Measurements from ENCODE around the gene SHISAL1. TPM values are rescaled to one million over a fixed set of nuclear protein-coding genes. Genes with fewer than 3 reads are reported as not detected.

SHISAL1 gene
- total RNA-seq, 1 experiment from 2014 or later = 2.9 TPM

DNA sequence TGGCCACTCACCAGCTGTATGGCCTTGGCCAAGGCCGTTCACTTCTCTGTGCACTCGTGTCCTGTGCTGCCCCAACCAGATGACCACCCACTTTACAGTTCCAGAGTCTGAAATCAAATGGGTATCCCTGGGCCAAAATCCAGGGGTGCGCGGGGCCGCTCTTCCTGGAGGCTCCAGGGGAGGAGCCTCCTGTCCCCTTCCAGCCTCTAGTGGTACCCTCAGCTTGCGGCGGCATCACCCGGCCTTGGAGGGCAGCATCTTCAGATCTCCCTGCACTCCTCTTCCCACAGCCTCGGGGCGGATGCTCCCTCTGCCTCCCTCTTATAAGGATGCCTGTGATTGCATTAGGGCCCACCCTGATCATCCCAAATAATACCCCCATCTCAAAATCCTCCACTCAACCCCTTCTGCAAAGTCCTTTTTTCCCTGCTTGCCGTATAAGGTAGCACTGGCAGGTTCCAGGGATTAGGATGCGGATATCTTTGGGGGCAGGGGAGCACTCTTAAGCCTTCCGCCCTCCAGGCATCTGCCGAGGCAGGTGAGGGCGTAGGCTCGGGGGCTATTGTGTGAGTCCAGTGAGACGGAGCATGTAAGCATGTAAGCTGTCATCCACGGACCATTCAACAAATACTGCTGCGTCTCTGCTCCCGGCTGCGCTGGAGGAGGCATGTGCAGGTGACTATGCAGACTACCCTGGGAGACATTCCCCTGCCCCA, 24.4 kb upstream of the SHISAL1 start:
- DNase-seq = no peak
- Histone ChIP-seq H3K27me3 (ENCODE audit: control insufficient read depth, insufficient read depth, low read length) (peaks cover 8% of the 10 kb centered on the region), H3K36me3 (replicated peaks; ENCODE audit: control insufficient read depth, insufficient read depth, low read length) (no peaks in the 10 kb centered on the region), H3K4me3 (ENCODE audit: insufficient read depth, low read depth, low read length) (no peak overlapping the region)

DNA sequence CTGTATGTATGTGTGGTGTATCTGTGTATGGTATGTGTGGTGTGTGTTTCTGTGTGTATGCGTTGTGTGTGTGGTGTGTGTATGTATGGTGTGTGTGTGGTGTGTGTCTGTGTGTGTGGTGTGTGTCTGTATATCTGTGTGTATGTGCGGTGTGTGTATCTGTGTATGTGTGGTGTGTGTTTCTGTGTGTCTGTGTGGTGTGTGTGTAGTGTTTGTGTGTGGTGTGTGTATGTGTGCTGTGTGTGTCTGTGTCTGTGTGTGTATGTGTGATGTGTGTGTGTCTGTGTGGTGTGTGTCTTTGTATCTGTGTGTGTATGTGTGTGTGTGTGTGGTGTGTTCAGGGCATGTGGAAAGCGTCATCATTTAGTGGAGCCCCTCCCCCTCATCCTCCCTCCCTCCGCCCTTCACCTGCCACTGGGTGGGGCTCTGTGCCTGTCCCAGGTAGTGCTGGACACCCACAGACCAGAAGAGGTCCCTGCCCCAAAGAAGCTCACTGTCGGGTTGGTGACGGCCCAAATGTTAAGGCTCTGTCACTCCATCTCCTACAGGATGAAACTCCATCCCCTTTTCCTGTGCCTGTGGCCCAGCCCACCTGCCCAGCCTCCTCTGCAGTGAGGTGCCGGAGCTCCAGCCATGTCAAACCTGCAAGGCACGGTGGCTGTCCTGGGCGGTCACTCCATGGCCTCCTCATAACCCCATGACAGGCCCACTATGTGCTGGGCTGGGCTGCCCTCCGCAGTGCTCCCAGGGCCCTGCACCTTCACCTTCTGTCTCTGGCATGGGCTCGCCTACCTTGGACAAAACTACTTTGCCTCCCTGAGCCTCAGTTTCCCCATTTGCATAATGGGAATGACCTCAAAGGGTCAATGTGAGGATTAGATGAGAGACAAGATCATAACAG, 23.4 kb upstream of the SHISAL1 start:
- Histone ChIP-seq H3K27me3 (ENCODE audit: control insufficient read depth, insufficient read depth, low read length) (peaks cover 11% of the 10 kb centered on the region), H3K4me3 (ENCODE audit: insufficient read depth, low read depth, low read length) (no peak overlapping the region), H3K36me3 (replicated peaks; ENCODE audit: control insufficient read depth, insufficient read depth, low read length) (no peaks in the 10 kb centered on the region)
- no peak for DNase-seq

DNA sequence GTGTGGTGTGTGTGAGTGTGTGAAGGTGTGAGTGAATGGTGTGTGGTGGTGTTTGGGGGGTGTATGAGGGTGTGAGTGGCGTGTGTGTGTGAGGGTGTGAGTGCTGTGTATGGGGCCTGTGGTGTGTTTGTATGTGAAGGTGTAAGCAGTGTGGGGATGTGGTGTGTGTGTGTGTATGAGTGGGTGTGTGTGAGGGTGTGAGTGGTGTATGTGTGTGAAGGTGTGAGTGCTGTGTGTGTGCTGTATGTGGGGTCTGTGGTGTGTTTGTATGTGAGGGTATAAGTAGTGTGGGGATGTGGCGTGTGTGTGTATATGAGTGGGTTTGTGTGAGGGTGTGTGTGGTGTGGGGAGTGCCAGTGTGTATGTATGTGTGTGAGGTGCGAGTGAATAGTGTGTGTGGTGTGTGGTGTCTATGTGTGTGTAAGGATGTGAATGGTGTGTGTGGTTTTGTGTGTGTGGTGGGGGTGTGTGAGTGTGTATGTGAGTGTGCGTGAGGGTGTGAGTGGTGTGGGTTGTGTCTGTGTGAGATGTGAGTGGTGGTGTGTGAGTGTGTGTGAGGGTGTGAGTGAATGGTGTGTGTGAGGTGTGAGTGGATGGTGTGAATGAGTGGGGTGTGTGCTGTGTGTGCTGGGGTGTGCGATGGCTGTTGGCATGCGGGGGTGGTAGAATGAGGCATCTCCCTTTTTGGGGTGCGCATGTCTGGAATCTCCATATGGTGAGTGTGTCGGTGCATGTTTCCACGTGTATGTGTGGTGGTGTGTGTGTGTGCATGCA, 22.5 kb upstream of the SHISAL1 start:
- peaks cover 20% of the 10 kb centered on the region for H3K27me3 ChIP-seq (ENCODE audit: control insufficient read depth, insufficient read depth, low read length)
- DNase-seq = no peak
- H3K4me3 ChIP-seq (ENCODE audit: insufficient read depth, low read depth, low read length) = no peak overlapping the region
- H3K36me3 ChIP-seq (replicated peaks; ENCODE audit: control insufficient read depth, insufficient read depth, low read length) = no peaks in the 10 kb centered on the region

DNA sequence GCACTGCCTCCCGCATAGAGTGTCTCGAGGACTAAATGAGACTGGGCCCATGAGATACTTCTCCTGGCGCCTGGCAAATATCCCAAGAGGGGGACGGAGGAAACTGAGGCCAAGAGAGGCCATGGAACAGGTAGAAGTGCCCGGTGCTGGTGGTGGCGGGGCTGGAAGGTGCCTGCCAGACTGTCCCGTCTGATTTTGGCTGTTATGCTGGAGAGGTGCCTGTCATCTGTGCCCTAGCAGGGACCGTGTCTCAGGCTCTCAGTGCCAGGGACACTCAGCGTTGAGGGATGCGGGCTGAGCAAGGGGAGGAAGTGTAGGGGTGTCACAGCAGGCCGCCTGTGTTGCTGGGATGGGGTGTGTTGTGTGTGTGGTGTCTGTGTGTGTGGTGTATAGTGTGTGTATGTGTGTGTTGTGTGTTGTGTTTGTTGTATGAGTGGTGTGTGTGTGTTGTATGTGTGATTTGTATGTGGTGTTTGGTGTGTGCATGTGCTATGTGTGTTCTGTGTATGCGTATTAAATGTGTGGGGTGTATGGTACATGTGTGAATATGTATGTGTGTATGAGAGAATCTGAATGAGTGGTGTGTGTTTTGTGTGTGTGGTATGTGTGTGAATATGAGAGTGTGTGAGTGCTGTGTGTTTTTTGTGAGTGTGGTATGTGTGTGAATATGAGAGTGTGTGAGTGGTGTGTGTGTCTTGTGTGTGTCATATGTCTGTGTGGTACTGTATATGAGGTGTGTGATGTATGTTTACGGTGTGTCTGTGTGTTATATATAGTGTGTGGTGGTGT, 21.3 kb upstream of the SHISAL1 start:
- no peak overlapping the region for H3K4me3 ChIP-seq (ENCODE audit: insufficient read depth, low read depth, low read length)
- H3K27me3 ChIP-seq (ENCODE audit: control insufficient read depth, insufficient read depth, low read length) = peaks cover 31% of the 10 kb centered on the region
- H3K36me3 ChIP-seq (replicated peaks; ENCODE audit: control insufficient read depth, insufficient read depth, low read length) = no peaks in the 10 kb centered on the region
- DNase-seq = no peak

GRCh38 chr22:44332946-44333345, 20.2 kb upstream of the SHISAL1 start:
- no peaks in the 10 kb centered on the region for H3K36me3 ChIP-seq (replicated peaks; ENCODE audit: control insufficient read depth, insufficient read depth, low read length)
- no peak overlapping the region for H3K4me3 ChIP-seq (ENCODE audit: insufficient read depth, low read depth, low read length)
- H3K27me3 ChIP-seq (ENCODE audit: control insufficient read depth, insufficient read depth, low read length) = peaks cover 31% of the 10 kb centered on the region
- DNase-seq = no peak

DNA sequence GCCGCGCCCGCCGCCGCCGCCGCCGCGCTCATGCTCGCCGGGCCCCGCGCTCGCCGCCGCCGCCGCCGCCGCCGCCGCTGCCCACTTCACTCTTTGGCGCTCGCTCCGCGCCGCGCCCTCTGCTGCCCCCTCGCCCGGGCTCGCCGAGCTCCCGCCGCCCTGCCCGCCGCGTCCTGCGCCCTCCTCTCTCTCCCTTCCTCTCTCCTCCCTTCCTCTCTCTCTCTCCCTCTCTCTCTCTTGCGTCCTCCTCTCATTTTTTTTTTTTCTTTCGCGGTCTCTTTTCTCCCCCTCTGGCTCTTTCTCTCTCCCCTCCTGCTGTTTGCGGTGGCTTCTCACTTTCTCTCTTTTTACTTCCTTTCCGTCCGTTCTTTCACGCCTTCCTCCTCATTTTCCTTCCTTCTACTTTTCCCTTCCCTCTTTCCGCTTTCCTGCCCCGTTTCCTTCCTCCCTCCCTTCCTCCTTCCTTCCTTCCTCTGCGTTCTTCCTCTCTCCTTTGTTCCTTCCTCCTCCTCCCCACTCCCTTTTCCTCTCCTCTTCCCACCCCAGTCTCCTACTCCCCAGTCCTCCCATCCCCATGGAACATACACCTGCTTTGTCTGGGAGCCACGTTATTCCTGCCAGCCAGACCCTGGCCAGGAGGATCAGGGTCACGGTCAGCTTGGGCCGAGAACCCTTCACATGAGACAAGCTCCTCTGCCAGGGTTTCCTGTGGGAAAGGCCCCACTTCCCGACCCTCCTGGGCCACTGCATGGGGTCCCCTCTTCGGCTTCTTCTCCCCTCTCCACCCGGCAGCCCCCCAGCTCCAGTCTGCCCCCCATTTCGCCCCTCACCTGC, 19.3 kb upstream of the SHISAL1 start:
- H3K36me3 ChIP-seq (replicated peaks; ENCODE audit: control insufficient read depth, insufficient read depth, low read length) = no peaks in the 10 kb centered on the region
- peaks cover 31% of the 10 kb centered on the region for H3K27me3 ChIP-seq (ENCODE audit: control insufficient read depth, insufficient read depth, low read length)
- H3K4me3 ChIP-seq (ENCODE audit: insufficient read depth, low read depth, low read length) = peak overlapping the region; percentile 32; the same call in 1 of the 2 replicates
- peak; percentile 88 for DNase-seq

GRCh38 chr22:44330744-44331660, 18.3 kb upstream of the SHISAL1 start:
- DNase-seq = peak; percentile 94
- peaks cover 31% of the 10 kb centered on the region for H3K27me3 ChIP-seq (ENCODE audit: control insufficient read depth, insufficient read depth, low read length)
- no peaks in the 10 kb centered on the region for H3K36me3 ChIP-seq (replicated peaks; ENCODE audit: control insufficient read depth, insufficient read depth, low read length)
- peak overlapping the region; percentile 56 for H3K4me3 ChIP-seq (ENCODE audit: insufficient read depth, low read depth, low read length)

GRCh38 chr22:44330188-44330743, 17.5 kb upstream of the SHISAL1 start:
- no peak for DNase-seq
- Histone ChIP-seq H3K4me3 (ENCODE audit: insufficient read depth, low read depth, low read length) (no peak overlapping the region), H3K27me3 (ENCODE audit: control insufficient read depth, insufficient read depth, low read length) (peaks cover 31% of the 10 kb centered on the region), H3K36me3 (replicated peaks; ENCODE audit: control insufficient read depth, insufficient read depth, low read length) (no peaks in the 10 kb centered on the region)

- Histone ChIP-seq H3K27me3 (ENCODE audit: control insufficient read depth, insufficient read depth, low read length) (peaks cover 31% of the 10 kb centered on the region), H3K36me3 (replicated peaks; ENCODE audit: control insufficient read depth, insufficient read depth, low read length) (no peaks in the 10 kb centered on the region), H3K4me3 (ENCODE audit: insufficient read depth, low read depth, low read length) (no peak overlapping the region)
- no peak for DNase-seq
Observed at GRCh38 chr22:44329179-44329796, 16.5 kb upstream of the SHISAL1 start.

DNA sequence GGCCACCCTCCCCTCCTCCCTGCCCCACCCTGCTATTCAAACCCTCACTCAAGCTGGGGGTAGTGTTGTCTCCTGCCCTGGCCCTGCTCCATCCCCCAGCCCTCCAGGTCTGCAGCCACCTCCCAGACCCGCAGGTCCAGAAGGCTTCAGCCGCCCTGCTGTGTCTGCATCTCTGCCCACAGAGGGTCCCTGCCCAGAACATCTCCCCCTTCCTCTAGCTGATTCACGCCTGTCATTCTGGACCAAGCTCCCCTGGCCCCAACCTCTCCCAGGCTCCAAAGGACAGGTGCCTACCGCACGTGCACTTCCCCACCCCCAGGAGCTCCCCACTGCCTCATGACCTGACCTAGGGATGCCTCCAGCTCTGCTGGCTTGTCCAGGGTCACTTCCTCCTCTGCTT, 16.0 kb upstream of the SHISAL1 start:
- H3K4me3 ChIP-seq (ENCODE audit: insufficient read depth, low read depth, low read length) = no peak overlapping the region
- no peak for DNase-seq
- peaks cover 31% of the 10 kb centered on the region for H3K27me3 ChIP-seq (ENCODE audit: control insufficient read depth, insufficient read depth, low read length)
- no peaks in the 10 kb centered on the region for H3K36me3 ChIP-seq (replicated peaks; ENCODE audit: control insufficient read depth, insufficient read depth, low read length)

- Histone ChIP-seq H3K27me3 (ENCODE audit: control insufficient read depth, insufficient read depth, low read length) (peaks cover 31% of the 10 kb centered on the region), H3K36me3 (replicated peaks; ENCODE audit: control insufficient read depth, insufficient read depth, low read length) (no peaks in the 10 kb centered on the region), H3K4me3 (ENCODE audit: insufficient read depth, low read depth, low read length) (no peak overlapping the region)
- no peak for DNase-seq
Observed at GRCh38 chr22:44328326-44328725, 15.6 kb upstream of the SHISAL1 start.

DNA sequence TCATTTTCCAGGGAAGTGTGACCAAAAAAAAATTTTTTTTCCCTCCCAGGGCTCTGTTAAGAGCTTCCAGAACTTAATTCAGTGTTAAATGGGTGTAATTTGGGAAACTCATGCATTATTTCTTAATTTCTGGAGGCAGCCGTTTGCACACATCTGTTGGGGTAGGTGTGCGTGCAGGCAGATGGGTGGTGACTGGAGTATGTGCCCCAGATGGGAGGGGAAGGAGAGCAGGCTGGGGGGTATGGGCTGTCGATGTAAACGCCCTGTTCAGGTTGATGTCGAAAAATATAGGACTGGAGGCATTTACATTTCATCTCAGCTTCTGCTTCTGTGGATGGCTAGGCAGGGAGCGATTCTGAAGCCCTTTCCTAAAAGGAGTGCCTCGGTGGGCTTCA, 13.7 kb upstream of the SHISAL1 start:
- Histone ChIP-seq H3K27me3 (ENCODE audit: control insufficient read depth, insufficient read depth, low read length) (peaks cover 20% of the 10 kb centered on the region), H3K4me3 (ENCODE audit: insufficient read depth, low read depth, low read length) (no peak overlapping the region), H3K36me3 (replicated peaks; ENCODE audit: control insufficient read depth, insufficient read depth, low read length) (no peaks in the 10 kb centered on the region)
- DNase-seq = no peak

Data from H7 (cell line).